ENCODE data around the gene CEBPA.

DNA sequence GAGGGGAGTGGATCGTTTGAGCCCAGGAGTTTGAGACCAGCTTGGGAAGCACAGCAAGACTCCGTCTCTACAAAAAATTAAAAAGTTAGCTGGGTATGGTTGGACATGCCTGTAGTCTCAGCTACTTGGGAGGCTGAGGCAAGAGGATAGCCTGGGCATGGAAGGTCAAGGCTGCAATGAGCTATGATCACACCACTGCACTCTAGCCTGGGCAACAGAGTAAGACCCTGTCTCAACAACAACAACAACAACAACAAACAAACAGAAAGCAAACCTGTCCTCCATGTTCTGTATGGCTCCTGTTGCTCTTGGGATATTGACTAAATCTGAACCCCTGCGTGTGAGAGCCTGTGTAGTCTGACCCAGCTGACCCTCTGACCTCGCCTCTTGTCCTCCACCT, 14.9 kb downstream of the CEBPA start:
- TF ChIP-seq POLR2A (IDR thresholded peaks at IDR 0.05; ENCODE audit: low read depth) = no peak
- TF ChIP-seq, protein P1, sequence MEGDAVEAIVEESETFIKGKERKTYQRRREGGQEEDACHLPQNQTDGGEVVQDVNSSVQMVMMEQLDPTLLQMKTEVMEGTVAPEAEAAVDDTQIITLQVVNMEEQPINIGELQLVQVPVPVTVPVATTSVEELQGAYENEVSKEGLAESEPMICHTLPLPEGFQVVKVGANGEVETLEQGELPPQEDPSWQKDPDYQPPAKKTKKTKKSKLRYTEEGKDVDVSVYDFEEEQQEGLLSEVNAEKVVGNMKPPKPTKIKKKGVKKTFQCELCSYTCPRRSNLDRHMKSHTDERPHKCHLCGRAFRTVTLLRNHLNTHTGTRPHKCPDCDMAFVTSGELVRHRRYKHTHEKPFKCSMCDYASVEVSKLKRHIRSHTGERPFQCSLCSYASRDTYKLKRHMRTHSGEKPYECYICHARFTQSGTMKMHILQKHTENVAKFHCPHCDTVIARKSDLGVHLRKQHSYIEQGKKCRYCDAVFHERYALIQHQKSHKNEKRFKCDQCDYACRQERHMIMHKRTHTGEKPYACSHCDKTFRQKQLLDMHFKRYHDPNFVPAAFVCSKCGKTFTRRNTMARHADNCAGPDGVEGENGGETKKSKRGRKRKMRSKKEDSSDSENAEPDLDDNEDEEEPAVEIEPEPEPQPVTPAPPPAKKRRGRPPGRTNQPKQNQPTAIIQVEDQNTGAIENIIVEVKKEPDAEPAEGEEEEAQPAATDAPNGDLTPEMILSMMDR (IDR thresholded peaks at IDR 0.05) = no peak

Measured in esophagus muscularis mucosa (tissue), 3 donors.